ENCODE results near the gene CPA3. TPM values are rescaled to one million over a fixed set of nuclear protein-coding genes. Genes with fewer than 3 reads are reported as not detected.

CPA3 gene
- total RNA-seq, 1 donor from 2014 or later, result 4.4 TPM

DNA sequence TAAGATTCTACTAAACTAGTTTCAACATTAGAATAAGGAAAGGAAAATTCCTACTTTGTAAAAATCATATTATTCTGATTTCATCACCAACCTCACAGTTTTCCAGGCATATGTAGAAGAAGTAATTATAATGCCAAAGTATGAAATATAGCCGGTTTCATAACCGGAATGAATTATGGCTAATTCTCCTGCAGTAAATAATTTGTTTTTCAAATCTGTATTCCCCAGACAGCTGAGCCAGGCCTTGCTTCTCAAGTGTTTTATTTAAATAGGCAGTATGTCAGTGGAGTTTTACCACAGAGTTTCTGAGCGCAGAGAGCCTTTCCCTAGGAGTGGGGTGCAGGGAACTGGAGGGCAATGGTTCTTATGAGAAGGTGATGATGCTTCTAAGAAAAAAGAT is 8.7 kb upstream of the CPA3 start:
- DNase-seq (ENCODE audit: extremely low read depth, low read depth, low spot score), result no peak

- no peak for DNase-seq (ENCODE audit: extremely low read depth, low read depth, low spot score)
Measured at GRCh38 chr3:148857316-148857715, 7.8 kb upstream of the CPA3 start.

DNA sequence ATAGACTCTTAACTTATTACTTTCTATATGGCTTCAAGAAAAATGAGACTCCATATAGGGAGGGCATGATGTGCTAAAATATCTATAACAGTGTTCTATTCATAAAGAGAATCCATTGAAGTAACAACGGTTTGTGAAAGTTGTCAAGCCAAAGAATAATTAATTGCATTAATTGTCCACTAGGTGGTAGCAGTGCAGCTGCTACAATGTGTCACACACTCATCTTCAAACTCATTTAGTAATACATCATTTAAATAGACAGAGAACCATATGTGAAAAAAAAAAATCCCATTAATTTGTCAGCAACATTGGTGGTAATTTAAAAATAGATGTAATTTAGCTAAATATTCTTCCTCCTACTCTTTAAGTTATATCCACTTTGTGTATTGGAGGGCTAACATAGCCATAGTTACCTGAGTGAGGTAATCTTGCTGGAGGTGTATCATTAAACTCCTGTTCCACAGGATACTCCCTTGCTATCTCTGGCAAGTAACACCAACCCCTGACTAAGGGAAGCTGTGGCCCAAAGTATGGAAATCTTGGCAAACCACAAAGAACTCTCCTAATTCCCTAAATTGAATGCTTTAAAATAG is 3.7 kb upstream of the CPA3 start:
- DNase-seq (ENCODE audit: extremely low read depth, low read depth, low spot score), result no peak

- DNase-seq (ENCODE audit: extremely low read depth, low read depth, low spot score), result no peak
Measured at GRCh38 chr3:148863297-148863696, 1.8 kb upstream of the CPA3 start.

- DNase-seq (ENCODE audit: extremely low read depth, low read depth, low spot score), result no peak
Measured at GRCh38 chr3:148863814-148864213, 1.3 kb upstream of the CPA3 start.

DNA sequence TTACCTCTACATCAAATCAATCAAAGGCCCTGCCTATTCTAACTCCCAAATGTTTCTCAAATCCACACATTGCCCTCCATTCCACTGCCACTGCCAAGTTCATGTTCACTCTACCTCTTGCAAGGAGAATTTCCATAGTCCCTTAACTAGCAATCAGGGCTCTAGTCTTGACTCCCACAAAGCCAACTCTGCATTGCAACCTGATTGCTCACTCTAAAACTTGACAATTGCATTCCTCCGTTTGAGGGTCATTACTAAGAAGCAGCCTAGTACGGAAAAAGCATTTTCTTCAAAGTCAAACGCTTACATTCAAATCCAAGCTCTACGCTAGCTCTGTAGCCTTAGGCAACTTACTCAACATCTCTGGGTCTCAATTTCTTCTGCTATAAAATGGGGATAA is 1.2 kb downstream of the CPA3 start:
- no peak for DNase-seq (ENCODE audit: extremely low read depth, low read depth, low spot score)

DNA sequence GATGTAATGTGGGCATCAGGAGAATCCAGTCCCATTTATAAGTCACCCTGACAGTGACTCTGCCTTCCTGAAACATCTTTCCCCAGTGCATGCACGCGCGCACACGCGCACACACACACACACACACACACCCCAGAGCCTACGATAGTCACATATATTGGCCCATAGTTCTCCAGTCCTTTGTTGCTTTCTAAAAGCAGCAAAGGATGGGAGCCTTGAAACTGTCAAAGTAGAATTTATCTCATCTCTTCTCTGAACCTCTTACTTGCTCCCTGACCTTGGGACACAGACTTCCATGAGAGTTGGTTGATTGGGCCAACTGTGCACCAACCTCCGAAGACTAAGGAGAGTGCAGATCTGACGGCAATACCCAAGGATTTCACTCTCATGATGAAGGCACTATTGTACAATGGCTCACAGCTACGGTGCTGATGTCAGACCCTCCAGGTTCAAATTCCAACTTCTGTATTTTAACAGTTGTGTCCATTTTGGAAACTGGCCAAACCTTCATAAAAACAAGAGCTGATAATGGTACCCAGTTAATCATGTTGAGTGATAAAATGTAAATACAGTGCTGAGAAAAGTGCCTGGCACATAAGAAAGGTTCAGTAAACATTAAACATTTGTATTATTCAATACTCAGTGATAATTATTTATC is 8.3 kb downstream of the CPA3 start:
- DNase-seq (ENCODE audit: extremely low read depth, low read depth, low spot score), result no peak

GRCh38 chr3:148873977-148874376 is 8.9 kb downstream of the CPA3 start:
- no peak for DNase-seq (ENCODE audit: extremely low read depth, low read depth, low spot score)

- DNase-seq (ENCODE audit: extremely low read depth, low read depth, low spot score), result no peak
Measured at GRCh38 chr3:148878095-148878494, 13.0 kb downstream of the CPA3 start.

DNA sequence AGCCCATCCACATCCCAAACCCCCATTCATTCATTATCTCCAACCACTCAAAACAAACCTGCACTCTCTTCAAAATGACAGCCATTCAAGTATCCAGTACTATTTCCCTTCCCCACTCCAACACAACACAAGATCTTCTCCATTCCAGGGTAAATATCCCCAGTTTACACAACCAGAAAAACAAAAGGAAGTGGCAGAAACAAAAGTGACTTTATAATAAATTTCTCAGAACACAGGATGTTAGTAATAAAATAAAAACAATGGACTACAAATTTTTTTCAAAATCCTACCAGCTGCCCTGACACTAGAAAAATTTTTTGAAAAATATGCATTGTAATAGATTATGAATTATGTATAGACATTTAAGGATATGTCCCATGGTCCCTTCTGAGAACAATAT is 14.2 kb downstream of the CPA3 start:
- no peak for DNase-seq (ENCODE audit: extremely low read depth, low read depth, low spot score)

GRCh38 chr3:148880681-148881080 is 15.6 kb downstream of the CPA3 start:
- DNase-seq (ENCODE audit: extremely low read depth, low read depth, low spot score), result no peak

DNA sequence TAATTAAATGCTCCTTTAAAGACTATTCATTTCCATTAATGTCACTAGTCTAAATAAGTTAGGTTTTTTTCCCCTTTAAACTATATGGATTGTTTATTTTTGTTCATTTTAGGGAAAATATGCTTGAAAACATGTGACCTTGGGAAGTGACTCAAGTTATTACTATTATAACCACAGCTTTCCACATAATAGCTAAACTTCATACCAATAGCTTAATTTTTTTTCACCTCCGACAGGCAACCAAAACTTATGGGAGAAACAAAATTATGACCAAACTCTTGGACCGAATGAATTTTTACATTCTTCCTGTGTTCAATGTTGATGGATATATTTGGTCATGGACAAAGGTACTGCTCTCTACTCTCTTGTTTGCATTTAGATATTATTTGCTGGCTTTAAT is 16.2 kb downstream of the CPA3 start:
- DNase-seq (ENCODE audit: extremely low read depth, low read depth, low spot score), result no peak

- no peak for DNase-seq (ENCODE audit: extremely low read depth, low read depth, low spot score)
Measured at GRCh38 chr3:148882288-148882687, 17.2 kb downstream of the CPA3 start.

- no peak for DNase-seq (ENCODE audit: extremely low read depth, low read depth, low spot score)
Measured at GRCh38 chr3:148883163-148883562, 18.1 kb downstream of the CPA3 start.

- no peak for DNase-seq (ENCODE audit: extremely low read depth, low read depth, low spot score)
Measured at GRCh38 chr3:148884261-148884660, 19.2 kb downstream of the CPA3 start.

DNA sequence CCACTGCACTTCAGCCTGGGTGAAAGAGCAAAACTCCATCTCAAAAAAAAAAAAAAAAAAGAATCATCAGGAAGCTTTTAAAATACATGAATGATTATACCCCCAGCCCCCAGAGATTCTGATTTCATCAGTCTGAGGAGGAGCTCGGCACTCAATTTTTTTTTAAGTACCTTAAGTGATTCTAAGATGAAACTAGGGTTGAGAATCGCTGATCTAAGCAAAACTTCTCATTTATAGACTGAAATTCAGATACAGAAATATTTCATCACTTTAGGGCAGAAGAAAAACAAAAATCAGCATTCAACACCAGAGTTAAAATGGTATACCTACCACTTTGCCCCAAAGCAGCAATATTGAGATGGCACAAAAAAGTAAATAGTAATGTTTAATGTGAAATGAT is 24.7 kb downstream of the CPA3 start:
- DNase-seq (ENCODE audit: extremely low read depth, low read depth, low spot score), result no peak

GRCh38 chr3:148896062-148896461 is 31.0 kb downstream of the CPA3 start:
- no peak for DNase-seq (ENCODE audit: extremely low read depth, low read depth, low spot score)

DNA sequence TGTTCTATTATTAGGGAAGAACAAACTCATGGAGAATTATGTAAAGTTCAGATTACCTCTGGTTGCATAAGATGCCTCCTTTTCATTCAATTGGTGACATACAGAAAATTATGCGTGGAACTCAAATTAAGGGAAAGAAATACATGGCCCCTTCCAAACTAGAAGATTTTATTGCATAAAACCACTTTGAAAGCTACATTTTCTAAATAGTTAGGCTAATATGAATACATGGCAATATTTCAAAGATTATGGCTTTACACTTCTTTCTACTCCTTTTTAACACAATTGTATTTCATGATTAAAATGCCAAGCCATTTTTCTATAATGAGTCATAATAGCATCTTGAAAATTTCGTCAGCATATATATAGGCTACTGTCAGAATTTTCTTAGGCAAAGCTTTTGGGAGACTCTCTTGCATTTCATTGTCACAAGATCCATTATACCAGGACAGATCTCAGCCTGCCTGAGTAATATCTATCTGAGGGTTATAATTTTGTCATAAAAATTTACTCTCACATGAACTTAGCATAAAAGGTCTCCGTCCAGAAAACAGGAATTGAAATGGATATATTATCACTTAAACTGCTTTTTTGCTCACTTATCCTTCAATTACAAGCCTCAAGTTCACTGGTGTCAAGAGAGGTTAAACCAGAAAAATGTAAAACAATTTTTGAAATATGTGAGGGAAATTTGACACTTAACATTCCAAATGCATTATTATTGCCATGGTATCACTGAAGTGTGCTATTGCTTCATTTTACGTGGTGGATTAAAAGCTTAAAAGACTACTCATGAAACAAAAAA is 37.1 kb downstream of the CPA3 start:
- DNase-seq (ENCODE audit: extremely low read depth, low read depth, low spot score), result no peak

GRCh38 chr3:148903022-148903442 is 37.9 kb downstream of the CPA3 start:
- no peak for DNase-seq (ENCODE audit: extremely low read depth, low read depth, low spot score)

DNA sequence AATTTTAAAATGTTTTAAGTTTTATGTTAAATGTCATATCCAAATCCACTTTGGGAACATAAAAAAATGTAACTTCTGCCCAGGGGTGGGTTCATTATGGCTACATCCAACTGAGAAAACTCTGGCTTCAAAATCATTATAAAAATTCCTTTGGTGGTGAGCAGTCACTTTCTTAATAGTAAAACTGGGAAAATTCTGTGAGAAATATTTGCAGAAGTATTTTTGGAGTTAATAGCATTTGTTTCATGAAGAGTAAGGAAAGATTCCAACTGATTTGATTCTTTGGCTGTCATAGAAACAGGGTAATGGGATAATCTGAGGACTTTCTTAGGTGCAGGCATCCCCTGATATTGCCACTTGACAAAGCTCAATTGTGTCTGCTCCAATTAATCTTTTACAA is 38.8 kb downstream of the CPA3 start:
- no peak for DNase-seq (ENCODE audit: extremely low read depth, low read depth, low spot score)

- DNase-seq (ENCODE audit: extremely low read depth, low read depth, low spot score), result no peak
Measured at GRCh38 chr3:148906667-148907066, 41.6 kb downstream of the CPA3 start.

GRCh38 chr3:148911173-148911572 is 46.1 kb downstream of the CPA3 start:
- no peak for DNase-seq (ENCODE audit: extremely low read depth, low read depth, low spot score)

All from glomerular endothelial cell (primary cell).